GM23338 (cell line): ENCODE measurements around the gene GIGYF2.

Experiments used
- CREB1 ChIP-seq: fragments of 250-450 bp; sonication (Bioruptor Pico); IDR thresholded peaks from 2 replicates; pipeline ENCODE4 v1.5.0; 2020; ENCODE audit warnings: low read depth, mild to moderate bottlenecking, moderate library complexity
- CTCF ChIP-seq, 2 experiments: fragments of 200-600 bp in 1 of 2; sonication (generic) in 1 of 2; conservative IDR thresholded peaks; 2 replicates each; pipeline versions ENCODE4 v1.5.1 to v1.6.1; 2016 to 2017; ENCODE audit warnings: antibody characterized with exemption in 2 of 2, low read depth in 2 of 2, mild to moderate bottlenecking in 2 of 2, moderate library complexity in 1 of 2
- ETS1 ChIP-seq: IDR thresholded peaks from 2 replicates; pipeline ENCODE4 v1.6.1; 2016; ENCODE audit warnings: antibody characterized with exemption
- EZH2 ChIP-seq: fragments of 200-600 bp; sonication (generic); IDR thresholded peaks from one replicate; pipeline ENCODE4 v1.8.0; 2017; ENCODE audit warnings: antibody characterized with exemption, mild to moderate bottlenecking, low read depth; ENCODE audit not compliant: unreplicated experiment
- EZH2phosphoT487 ChIP-seq: fragments of 200-600 bp; sonication (generic); IDR thresholded peaks from one replicate; pipeline ENCODE4 v1.8.1; 2018; ENCODE audit warnings: antibody characterized with exemption; ENCODE audit not compliant: unreplicated experiment
- POLR2AphosphoS5 ChIP-seq: IDR thresholded peaks from 2 replicates; pipeline ENCODE4 v1.6.1; 2016; ENCODE audit warnings: antibody characterized with exemption, low read depth
- REST ChIP-seq: IDR thresholded peaks from one replicate; pipeline ENCODE4 v1.6.1; 2018; ENCODE audit warnings: antibody characterized with exemption; ENCODE audit not compliant: unreplicated experiment
- ZNF114 ChIP-seq: fragments of 250-450 bp; sonication (Bioruptor Pico); IDR thresholded peaks from 2 replicates; pipeline ENCODE4 v1.5.0; 2020; ENCODE audit warnings: mild to moderate bottlenecking, moderate library complexity

GRCh38 chr2:232761301-232761907, 64.3 kb downstream of the GIGYF2 start:
- no peak for TF ChIP-seq REST
- no peak for TF ChIP-seq EZH2
- TF ChIP-seq CTCF (conservative IDR thresholded peaks at IDR 0.05; ENCODE audit: low read depth in 2 of 2): peak; percentile 52 to 63
- no peak for TF ChIP-seq POLR2AphosphoS5
- TF ChIP-seq EZH2phosphoT487: no peak
- TF ChIP-seq CREB1 (CRISPR knock-in tag): no peak
- no peak for TF ChIP-seq ETS1
- TF ChIP-seq ZNF114 (CRISPR knock-in tag): no peak
